NOMO-1 treated with dmso at 0.1 percent for 144 hours (cell line): ENCODE measurements around the gene CAP2.
"Not testable (repeated sequence)": the region's sequence is repeated elsewhere in the genome, so short reads cannot be mapped to it uniquely, and the experiment has no call there.

ENCODE experiments used
- DNase-seq: peaks from one replicate; lab custom pipeline; 2025; ENCODE audit not compliant: unreplicated experiment; lab: John Stamatoyannopoulos, UW

CAP2 gene

GRCh38 chr6:17396256-17396655, 2.9 kb downstream of the CAP2 start:
- DNase-seq = no peak

- no peak for DNase-seq
Observed at GRCh38 chr6:17397764-17398194, 4.4 kb downstream of the CAP2 start.

- DNase-seq = not testable (repeated sequence)
Observed at GRCh38 chr6:17405181-17405943, 12.0 kb downstream of the CAP2 start.

DNA sequence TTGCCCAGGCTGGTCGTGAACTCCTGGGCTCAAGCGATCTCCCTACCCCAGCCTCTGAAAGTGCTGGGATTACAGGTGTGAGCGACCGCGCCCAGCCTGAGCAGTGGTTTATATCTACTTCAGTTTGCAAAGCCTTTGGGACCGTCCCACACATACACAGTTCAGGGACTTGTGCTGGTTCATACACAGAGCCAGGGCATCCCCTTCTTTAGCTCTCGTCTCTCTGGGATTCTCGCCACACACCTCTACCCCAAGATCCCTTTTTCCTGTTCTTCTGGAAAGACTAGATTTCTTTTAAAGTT, 12.5 kb downstream of the CAP2 start:
- no peak for DNase-seq

- no peak for DNase-seq
Observed at GRCh38 chr6:17408081-17408480, 14.7 kb downstream of the CAP2 start.

DNA sequence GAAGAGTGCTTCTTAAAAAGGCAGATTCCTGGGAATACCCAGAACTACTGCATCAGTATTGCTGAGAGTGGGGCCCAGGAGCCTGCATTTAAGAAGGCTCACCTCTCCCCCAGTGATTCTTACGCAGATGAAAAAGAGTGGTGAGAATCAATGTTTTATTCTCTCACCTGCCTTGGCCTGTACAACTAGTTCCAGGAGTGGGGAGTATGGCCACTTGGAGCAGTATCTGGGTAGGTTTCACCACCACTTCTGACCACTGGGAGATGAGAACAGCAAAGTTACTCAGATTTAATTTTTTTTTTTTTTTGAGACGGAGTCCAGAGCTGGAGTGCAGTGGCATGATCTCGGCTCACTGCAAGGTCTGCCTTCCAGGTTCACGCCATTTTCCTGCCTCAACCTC, 16.9 kb downstream of the CAP2 start:
- DNase-seq = no peak

- no peak for DNase-seq
Observed at GRCh38 chr6:17413313-17413750, 19.9 kb downstream of the CAP2 start.

GRCh38 chr6:17414395-17414794, 21.0 kb downstream of the CAP2 start:
- not testable (repeated sequence) for DNase-seq

DNA sequence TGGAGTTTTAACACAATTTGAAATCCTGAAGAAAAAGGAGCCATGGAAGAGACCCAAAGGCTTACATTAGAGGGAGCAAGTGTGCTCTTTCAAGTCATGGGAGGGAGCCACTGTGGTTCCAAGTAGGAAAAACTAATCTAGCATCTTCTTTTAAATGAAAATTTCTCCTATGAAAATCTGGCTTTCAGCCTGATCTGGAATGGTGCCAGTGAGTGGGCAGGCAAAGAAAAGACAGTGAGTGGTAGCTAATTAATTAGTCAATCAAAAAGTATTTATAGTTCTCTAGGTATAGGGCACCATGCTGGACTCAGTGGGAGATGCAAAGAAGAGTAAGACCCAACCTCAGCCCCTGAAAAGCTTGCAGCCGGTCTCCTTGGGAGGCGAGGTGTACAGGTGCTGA, 21.9 kb downstream of the CAP2 start:
- DNase-seq = no peak

- DNase-seq = no peak
Observed at GRCh38 chr6:17416806-17417205, 23.4 kb downstream of the CAP2 start.

DNA sequence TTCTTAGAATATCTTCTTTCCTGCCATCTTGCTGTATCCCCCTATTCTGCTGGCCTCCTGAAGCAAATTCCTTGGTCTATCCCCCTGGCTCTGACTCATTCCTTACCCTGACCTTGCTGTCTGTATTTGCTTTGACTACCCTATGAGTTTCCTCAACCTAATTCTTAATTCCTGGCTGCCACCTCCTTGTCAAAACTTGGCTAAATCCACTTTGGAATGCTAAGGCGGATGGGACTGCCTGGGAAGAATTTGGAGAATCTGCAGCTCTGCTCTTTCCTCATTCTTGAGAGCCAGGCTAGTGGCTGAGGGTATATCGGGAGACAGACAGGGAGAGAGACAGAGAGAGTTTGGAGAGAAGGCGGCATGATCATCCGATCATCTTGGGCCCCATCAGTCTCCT, 24.4 kb downstream of the CAP2 start:
- DNase-seq = no peak

- DNase-seq = no peak
Observed at GRCh38 chr6:17418281-17419188, 25.1 kb downstream of the CAP2 start.

DNA sequence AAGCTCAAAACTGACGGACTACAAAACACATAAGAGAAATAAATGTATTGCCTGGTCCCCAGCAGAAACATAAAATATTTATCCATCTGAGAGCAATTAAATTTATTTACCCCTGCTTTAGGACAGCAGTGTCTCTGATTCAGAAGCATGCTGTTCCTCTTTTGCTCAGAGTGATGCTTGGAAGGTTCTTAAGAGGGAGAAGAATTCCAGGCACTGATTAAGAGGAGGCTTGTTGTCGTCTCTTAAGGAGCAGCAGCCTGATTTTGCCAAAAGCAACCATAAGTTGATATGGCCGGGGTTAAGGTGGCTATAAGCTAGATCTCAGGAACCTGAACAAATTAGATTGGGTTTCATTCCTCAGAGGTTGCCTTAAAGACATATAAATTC, 25.8 kb downstream of the CAP2 start:
- no peak for DNase-seq

DNA sequence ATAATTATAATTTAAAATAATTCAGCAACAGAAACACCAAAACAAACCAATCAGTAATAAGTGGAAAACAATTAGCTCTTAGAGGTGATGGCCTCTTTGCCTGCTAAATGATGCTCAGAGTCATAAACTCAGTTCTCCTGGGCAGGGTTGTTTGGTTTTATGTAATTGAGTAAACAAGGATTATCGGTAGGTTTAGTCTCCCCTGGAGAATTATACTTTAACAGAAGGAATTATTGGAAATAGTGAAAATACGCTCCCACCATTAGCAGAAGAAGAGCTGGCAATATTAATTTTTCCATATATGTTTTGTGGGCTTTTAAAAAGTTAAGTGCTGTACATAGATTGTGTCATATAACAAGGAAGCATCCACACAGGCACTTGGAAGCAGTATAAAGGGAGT, 27.0 kb downstream of the CAP2 start:
- DNase-seq = no peak

- no peak for DNase-seq
Observed at GRCh38 chr6:17421406-17421805, 28.0 kb downstream of the CAP2 start.

- no peak for DNase-seq
Observed at GRCh38 chr6:17423026-17423425, 29.6 kb downstream of the CAP2 start.

DNA sequence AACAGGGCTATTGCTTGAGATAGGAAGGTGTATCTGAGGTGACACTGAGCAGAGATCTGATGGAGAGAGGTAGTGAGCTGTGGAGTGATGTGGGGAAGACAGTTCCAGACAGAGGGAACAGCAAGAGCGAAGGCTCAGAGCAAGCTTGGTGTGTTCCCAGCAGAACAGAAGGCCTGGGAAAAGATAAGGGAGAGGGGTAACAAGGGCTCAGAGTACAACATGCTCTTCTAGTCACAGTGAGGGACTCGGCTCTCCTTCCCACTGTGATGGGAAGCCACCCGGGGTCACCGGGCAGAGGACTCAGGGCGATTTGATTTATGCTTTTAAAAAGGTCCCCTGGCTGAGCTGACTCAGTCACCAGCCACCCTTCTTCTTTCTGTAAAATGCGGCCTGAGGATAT, 33.7 kb downstream of the CAP2 start:
- DNase-seq = no peak

DNA sequence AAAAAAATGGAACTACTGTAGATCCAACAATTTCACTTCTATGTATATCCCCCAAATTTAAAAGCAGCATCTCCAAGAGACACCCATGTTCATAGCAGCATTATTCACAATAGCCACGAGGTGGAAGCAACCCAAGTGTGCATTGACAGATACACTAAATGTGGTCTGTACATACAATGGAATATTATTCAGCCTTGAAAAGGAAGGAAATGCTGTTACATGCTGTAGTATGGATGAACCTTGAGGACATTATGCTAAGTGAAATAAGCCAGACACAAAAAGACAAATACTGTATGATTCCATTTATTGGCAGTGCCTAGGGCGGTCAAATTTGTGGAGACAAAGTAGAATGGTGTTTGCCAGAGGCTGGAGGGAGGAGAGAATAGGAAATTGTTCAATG, 34.2 kb downstream of the CAP2 start:
- DNase-seq = no peak

GRCh38 chr6:17428595-17429120, 35.3 kb downstream of the CAP2 start:
- DNase-seq = not testable (repeated sequence)

- no peak for DNase-seq
Observed at GRCh38 chr6:17429383-17430061, 36.1 kb downstream of the CAP2 start.

GRCh38 chr6:17431581-17431980, 38.2 kb downstream of the CAP2 start:
- no peak for DNase-seq

GRCh38 chr6:17432356-17432755, 39.0 kb downstream of the CAP2 start:
- no peak for DNase-seq
